Stimulated activated memory B cell treated with anti-CD40 and anti-IgM and Interleukin-4, amounts not matched to agents 10 μg/mL and 1 μg/mL and 100 μg/mL, for 72 hours (primary cell): ENCODE data around the gene GABRA6.

Experiments used
- ATAC-seq: fragments of 150-1000 bp; cut with Tn5 transposase; 2 replicates; pipeline ENCODE4 v1.10.0; 2021
- H3K27ac Mint-ChIP-seq: one replicate; pipeline ENCODE4 v1.8.0; 2022; ENCODE audit warnings: mild to moderate bottlenecking, mixed read lengths
- H3K27me3 Mint-ChIP-seq: one replicate; pipeline ENCODE4 v1.8.0; 2022; ENCODE audit warnings: mixed read lengths
- H3K36me3 Mint-ChIP-seq: one replicate; pipeline ENCODE4 v1.8.0; 2022; ENCODE audit warnings: mixed read lengths
- H3K4me1 Mint-ChIP-seq: one replicate; pipeline ENCODE4 v1.8.0; 2022; ENCODE audit warnings: mixed read lengths
- H3K4me3 Mint-ChIP-seq: one replicate; pipeline ENCODE4 v1.8.0; 2022; ENCODE audit warnings: mild to moderate bottlenecking, moderate library complexity, mixed read lengths
- H3K9me3 Mint-ChIP-seq: one replicate; pipeline ENCODE4 v1.8.0; 2022; ENCODE audit warnings: mixed read lengths

GABRA6 gene

DNA sequence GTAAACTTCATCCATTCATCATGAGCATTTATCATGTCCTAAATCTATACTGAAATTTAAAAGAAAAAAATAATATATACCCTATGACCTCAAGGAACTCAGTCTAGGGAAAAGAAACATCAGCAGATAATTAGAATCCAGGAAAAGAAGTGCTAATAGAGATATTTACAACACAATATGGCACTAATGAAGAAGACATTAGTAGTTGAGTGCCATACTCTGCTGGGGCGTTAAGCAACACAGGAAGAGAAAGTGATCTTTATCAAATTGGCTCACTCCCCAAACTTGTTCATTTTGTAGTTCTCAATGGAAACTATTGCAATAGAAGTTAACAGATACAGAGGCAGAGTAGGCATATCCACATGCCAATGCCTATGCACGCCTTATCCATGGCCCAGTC lies 27.5 kb downstream of the GABRA6 start:
- H3K4me3 Mint-ChIP-seq = no peak overlapping the region
- no peaks in the 10 kb centered on the region for H3K4me1 Mint-ChIP-seq
- H3K27ac Mint-ChIP-seq = no peak overlapping the region
- H3K9me3 Mint-ChIP-seq = no peaks in the 10 kb centered on the region
- no peaks in the 10 kb centered on the region for H3K27me3 Mint-ChIP-seq
- H3K36me3 Mint-ChIP-seq = no peaks in the 10 kb centered on the region
- ATAC-seq = no peak

- H3K27me3 Mint-ChIP-seq = no peaks in the 10 kb centered on the region
- H3K27ac Mint-ChIP-seq = no peak overlapping the region
- ATAC-seq = no peak
- H3K4me3 Mint-ChIP-seq = no peak overlapping the region
- no peaks in the 10 kb centered on the region for H3K9me3 Mint-ChIP-seq
- no peaks in the 10 kb centered on the region for H3K36me3 Mint-ChIP-seq
- no peaks in the 10 kb centered on the region for H3K4me1 Mint-ChIP-seq
Observed at GRCh38 chr5:161719157-161719556, 33.6 kb downstream of the GABRA6 start.

DNA sequence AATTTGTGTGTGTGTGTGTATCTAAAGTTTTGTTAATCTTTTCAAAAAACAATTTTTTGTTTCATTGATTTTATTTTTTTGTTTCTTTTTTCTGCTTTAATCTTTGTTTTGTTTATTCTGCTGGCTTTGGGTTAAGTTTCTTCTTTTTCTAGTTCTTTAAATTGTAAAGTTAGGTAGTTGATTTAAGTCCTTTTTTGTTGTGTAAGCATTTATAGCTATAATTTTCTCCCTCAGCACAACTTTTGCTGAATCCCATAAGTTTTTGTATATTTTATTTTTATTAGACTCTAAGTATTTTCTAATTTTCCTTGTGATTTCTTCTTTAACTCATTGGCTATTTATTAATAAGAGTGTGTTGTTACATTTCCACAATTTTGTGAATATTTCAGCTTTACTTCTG lies 34.9 kb downstream of the GABRA6 start:
- Mint-ChIP-seq H3K27ac (no peak overlapping the region), H3K4me3 (no peak overlapping the region), H3K27me3 (no peaks in the 10 kb centered on the region), H3K9me3 (no peaks in the 10 kb centered on the region), H3K36me3 (no peaks in the 10 kb centered on the region), H3K4me1 (no peaks in the 10 kb centered on the region)
- no peak for ATAC-seq

- peaks cover 6% of the 10 kb centered on the region for H3K9me3 Mint-ChIP-seq
- H3K27me3 Mint-ChIP-seq = no peaks in the 10 kb centered on the region
- ATAC-seq = no peak
- no peaks in the 10 kb centered on the region for H3K4me1 Mint-ChIP-seq
- H3K27ac Mint-ChIP-seq = no peak overlapping the region
- no peaks in the 10 kb centered on the region for H3K36me3 Mint-ChIP-seq
- no peak overlapping the region for H3K4me3 Mint-ChIP-seq
Observed at GRCh38 chr5:161734741-161735140, 49.2 kb downstream of the GABRA6 start.

GRCh38 chr5:161740433-161740832 lies 54.9 kb downstream of the GABRA6 start:
- H3K9me3 Mint-ChIP-seq = peaks cover 4% of the 10 kb centered on the region
- H3K4me1 Mint-ChIP-seq = no peaks in the 10 kb centered on the region
- no peak for ATAC-seq
- no peaks in the 10 kb centered on the region for H3K27me3 Mint-ChIP-seq
- H3K27ac Mint-ChIP-seq = no peak overlapping the region
- H3K36me3 Mint-ChIP-seq = no peaks in the 10 kb centered on the region
- H3K4me3 Mint-ChIP-seq = no peak overlapping the region

GRCh38 chr5:161744276-161744675 lies 58.8 kb downstream of the GABRA6 start:
- no peaks in the 10 kb centered on the region for H3K36me3 Mint-ChIP-seq
- peaks cover 7% of the 10 kb centered on the region for H3K9me3 Mint-ChIP-seq
- no peaks in the 10 kb centered on the region for H3K27me3 Mint-ChIP-seq
- ATAC-seq = no peak
- H3K4me3 Mint-ChIP-seq = no peak overlapping the region
- H3K27ac Mint-ChIP-seq = no peak overlapping the region
- H3K4me1 Mint-ChIP-seq = no peaks in the 10 kb centered on the region

- Mint-ChIP-seq H3K4me3 (no peak overlapping the region), H3K27me3 (no peaks in the 10 kb centered on the region), H3K4me1 (no peaks in the 10 kb centered on the region), H3K9me3 (peaks cover 5% of the 10 kb centered on the region), H3K36me3 (no peaks in the 10 kb centered on the region), H3K27ac (no peak overlapping the region)
- no peak for ATAC-seq
Observed at GRCh38 chr5:161745392-161745791, 59.9 kb downstream of the GABRA6 start.

GRCh38 chr5:161751265-161751664 lies 65.7 kb downstream of the GABRA6 start:
- Mint-ChIP-seq H3K36me3 (no peaks in the 10 kb centered on the region), H3K27ac (no peak overlapping the region), H3K4me3 (no peak overlapping the region), H3K4me1 (no peaks in the 10 kb centered on the region), H3K27me3 (no peaks in the 10 kb centered on the region), H3K9me3 (peaks cover 21% of the 10 kb centered on the region)
- no peak for ATAC-seq
